ENCODE results near the gene BMPR1B.
"Not testable (repeated sequence)": the region's sequence is repeated elsewhere in the genome, so short reads cannot be mapped to it uniquely, and the experiment has no call there.

Gene BMPR1B

DNA sequence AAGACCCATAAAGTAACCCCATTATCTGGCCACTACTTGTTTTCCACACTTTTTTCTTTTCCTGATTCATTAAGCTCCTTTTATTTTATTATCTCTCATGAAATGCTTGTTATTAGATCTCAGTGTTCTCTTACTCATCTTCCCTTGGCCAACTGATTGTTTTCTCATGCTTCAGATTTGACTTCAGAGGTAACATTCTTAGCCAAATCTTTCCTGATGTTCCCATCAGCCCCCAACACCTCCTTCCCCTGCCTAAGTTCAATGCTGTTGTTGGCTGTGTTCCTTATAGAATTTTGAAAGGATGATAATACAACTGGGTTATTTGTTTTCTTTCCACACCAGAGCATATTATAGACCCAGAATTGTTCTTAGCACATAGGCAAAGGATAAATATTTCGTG, 75.6 kb downstream of the BMPR1B start:
- no peak for DNase-seq (ENCODE audit: low read depth)

DNA sequence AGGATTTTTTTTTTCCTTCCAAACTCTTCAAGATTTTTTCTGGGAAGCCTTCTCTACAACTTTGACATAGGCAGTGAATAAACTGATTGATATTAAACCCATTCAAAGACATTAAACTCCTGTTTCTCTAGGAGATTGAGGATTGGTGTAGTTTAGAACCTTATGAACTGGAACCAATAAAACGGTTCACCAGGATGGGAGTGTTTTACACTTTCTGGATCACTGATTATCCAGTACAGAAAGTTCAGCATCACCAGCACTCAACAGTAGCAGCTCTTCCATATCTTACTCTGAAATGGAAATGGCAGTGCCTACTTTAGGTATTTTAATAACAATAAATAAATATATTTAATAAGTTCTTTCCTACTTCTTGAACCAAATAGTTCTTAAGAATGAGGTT, 76.7 kb downstream of the BMPR1B start:
- DNase-seq (ENCODE audit: low read depth), result no peak

DNA sequence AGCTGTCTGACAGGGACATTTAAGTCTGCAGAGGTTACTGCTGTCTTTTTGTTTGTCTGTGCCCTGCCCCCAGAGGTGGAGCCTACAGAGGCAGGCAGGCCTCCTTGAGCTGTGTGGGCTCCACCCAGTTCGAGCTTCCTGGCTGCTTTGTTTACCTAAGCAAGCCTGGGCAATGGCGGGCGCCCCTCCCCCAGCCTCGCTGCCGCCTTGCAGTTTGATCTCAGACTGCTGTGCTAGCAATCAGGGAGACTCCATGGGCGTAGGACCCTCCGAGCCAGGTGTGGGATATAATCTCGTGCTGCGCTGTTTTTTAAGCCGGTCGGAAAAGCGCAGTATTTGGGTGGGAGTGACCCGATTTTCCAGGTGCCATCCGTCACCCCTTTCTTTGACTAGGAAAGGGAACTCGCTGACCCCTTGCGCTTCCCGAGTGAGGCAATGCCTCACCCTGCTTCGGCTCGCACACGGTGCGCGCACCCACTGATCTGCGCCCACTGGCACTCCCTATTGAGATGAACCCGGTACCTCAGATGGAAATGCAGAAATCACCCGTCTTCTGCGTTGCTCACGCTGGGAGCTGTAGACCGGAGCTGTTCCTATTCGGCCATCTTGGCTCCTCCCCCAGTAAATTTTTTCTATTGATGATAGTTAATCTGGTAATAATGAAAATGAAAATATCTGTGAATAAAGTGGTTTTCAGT, 83.6 kb downstream of the BMPR1B start:
- not testable (repeated sequence) for DNase-seq (ENCODE audit: low read depth)

DNA sequence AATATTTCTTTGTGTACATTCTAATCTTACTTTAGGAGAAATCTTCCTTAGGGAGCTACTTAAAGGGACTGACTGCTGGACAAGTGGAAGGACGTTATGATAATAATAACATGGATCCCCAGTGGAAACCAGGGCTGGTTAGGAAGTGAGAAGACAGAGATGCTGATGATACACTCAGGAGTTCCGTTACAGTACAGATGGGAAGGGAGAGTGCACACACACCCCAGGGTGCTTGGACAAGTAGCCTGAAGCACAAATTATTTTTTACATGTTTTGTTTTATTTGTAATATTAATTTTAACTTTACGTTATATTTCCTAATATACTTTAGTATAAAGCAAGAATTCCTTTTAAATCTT, 84.1 kb downstream of the BMPR1B start:
- no peak for DNase-seq (ENCODE audit: low read depth)

DNA sequence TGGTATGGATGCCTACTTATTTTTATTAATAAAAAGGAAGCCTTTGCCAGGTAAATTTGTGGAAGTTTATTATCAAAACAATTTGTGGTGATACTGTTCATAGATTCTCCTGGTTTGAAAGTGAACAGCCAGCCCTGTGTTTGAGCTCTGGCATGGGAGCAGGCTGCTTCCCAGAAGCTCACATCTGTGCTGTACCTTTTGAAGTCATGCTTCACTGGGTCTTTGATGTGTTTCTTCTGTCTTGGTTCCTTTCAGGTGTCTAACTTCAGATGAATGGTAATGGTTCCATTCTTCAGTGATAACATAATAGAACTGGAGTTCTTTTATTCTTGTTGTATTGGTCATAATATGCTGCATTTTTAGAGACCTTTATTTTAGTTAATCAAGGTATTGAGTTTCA, 85.5 kb downstream of the BMPR1B start:
- DNase-seq (ENCODE audit: low read depth), result no peak

DNA sequence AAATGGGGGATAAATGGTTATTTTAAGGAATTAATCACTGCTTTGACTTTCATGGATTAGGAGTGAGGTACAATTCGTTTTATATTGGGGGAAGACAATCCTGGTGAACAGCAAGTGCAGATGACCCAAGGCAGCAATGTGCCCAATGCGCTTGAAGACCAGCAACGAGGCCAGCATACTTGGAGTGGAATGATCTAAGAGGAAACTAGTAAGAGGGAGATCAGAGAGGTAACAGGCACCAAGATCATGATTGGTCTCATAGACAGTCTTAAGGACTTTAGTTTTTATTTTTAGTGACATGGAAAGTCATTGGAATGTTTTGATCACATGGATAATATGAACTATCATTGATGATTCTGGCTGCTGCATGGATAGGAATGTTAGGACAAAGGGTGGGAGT, 90.6 kb downstream of the BMPR1B start:
- DNase-seq (ENCODE audit: low read depth), result no peak

DNA sequence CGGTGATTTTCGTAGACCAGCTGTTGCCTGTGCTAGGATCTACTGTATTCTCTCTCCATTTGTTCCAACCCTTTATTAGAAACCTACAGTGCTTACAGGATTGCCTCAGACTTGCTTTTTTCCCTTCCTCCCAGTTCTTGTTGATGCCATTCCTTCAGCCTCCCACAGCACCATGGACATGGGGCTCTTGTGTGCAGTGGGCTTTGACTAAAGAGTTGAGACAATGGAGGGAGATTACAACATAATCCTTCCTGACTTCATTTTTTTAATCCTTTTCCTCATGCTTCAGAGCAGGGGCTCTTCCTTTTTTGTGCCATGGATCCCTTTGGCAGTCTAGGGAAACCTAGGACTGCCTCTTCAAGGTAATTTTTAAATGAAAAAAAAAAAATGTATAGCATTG, 92.1 kb downstream of the BMPR1B start:
- DNase-seq (ENCODE audit: low read depth), result no peak

DNA sequence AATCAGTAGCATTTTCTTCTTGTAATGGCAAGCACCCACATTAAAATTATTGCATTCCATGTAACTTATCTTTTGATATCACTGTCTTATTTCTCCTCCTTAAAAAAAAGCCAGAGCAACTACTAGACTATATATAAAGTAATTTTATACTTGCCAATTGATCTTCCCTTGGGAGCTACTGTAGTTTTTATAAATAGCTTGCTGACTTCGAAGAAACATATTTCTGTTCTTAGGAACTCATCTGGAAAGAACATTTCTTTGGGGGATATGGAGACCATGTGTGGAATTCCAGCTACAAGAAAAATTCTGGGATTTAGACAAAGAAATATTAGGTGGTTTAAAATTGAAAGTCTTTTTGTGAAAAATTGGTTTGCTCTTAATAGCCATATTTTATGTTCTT, 94.9 kb downstream of the BMPR1B start:
- DNase-seq (ENCODE audit: low read depth), result no peak

DNA sequence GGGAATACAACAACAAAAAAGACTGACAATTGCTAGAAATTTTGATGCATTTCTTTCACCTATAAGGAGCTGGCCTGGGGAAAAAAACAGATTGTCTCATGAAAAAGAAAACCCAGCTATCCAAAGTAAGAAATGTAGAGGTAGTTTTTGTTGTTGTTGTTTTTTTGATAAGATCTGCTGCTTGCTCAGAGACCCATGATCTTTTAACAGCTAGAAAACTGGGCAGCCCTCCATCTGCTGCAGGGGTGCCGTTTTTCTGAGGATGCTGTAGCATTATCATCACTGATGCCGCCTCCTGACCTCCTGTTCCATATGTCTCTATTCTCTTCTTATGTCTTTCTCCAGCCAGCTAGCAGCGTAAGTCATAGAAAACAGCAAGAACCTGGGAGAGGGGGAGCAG, 98.3 kb downstream of the BMPR1B start:
- no peak for DNase-seq (ENCODE audit: low read depth)

DNA sequence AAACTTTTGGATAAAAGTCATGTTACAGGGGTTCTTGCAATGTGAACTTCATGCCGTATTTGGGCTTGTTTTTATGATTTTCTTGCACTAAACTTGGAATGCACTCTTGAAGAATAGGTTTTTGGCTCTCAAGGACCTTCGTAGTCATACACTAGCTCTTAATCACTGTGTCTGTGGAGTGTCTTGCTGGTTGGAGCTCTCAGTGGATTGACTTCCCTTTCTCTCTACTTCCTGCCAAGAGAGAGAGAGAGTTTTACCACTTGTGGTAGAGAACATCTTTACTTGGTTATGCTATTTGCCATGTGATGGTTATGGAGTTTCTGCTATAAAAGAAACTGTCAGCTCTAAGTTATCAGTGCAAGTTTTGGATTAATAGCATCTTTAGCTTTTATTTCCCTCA, 112.4 kb downstream of the BMPR1B start:
- peak; percentile 18 for DNase-seq (ENCODE audit: low read depth)

DNA sequence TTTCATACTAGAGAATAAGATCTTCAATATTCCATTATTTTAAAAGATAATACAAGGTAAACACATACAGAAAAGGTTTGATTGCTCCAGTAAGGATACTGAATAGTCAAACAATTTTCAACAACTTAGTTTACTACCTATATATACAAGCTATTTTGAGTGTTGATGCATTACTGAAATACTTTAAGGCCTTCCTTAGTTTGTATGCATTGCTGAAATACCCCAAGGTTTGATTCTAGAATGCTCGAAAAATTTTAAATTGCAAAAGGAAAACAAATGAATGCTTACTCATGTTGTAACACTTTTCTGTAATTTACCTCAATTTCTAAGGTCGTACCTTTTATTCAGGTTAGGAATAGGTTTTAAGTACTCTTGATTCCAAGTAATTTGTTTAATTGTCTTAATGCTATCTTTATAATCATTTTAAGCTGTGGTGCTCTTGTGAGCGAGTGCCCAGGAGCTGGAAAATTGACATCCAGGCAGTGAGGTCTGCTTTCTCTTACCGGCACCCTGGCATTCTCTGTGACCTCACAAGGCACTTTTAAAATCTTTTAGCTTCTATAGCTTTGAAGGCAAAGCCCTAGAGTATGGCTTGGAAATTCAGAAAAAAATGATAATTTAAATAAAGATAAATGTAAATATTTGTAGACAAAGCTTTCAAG, 114.0 kb downstream of the BMPR1B start:
- no peak for DNase-seq (ENCODE audit: low read depth)

DNA sequence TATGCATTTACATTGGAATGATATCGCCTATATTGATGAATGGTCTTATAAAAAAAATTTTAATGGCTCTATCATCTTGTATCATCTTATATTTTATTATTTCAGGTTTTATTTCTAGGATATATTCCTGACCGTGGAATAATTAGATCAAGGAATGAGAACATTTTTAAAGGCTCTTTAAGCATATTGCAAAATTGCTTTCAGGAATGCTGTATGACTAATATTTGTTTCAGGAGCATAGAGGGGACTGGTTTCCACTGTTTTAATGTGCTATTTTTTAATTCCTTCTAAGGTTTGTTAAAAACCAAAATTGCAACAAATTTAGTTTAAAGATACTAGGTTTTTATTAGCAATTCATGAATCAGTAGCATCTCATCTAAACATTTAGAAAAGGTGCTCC, 120.2 kb downstream of the BMPR1B start:
- no peak for DNase-seq (ENCODE audit: low read depth)

DNA sequence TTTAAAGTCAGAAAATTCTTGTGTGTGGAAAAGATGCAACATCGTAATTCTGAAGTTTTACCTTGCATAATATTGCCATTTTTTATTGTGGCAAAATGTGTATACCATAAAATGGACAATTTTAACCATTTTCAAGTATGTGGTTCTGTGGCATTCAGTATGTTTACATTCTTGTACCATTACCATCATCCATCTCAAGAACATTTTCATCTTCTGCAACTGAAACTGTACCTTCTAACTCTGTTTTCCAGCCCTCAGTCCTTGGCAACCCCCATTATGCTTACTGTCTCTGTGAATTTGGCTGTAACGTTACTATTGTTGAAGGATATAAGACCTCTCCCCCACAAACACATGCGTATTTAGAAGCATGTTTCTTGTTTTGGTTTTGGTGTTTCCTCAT, 123.2 kb downstream of the BMPR1B start:
- peak; percentile 40 for DNase-seq (ENCODE audit: low read depth)

DNA sequence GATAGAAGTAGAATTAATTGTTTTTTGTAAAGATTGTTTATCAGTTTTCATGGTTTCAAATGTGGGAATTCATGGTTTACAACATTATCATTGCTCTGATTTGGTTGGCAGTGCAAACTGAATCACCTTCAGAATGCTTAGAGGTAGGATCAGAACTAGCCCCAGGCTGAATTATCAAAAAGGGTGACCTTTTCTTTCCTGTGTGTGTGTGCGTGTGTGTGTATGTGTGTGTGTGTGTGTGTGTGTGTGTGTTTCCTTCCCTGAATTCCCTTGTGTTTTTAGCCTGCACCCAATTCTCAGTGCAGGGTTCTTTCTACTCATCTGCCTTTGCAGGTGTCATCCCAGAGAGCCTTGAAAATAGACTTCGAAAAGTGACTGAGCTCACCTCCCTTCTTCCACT, 125.0 kb downstream of the BMPR1B start:
- no peak for DNase-seq (ENCODE audit: low read depth)

DNA sequence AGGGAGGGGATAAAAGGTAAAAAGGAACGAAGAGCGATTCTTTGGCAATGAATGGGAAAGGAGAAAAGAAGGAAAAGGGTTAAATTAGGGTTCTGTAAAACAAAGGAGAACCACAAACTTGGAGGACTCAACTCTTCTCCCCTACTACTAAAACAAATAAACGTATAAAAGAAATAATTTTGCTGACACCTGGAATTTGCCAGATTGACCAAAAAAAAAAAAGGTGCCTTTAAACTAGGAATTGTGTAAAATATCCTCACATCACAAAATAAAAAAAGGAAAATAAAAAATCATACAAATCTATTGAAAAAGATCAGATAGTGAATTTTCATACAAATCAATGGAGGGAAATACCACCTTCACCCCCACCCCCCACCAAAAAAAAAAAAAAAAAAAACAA, 129.3 kb downstream of the BMPR1B start:
- DNase-seq (ENCODE audit: low read depth), result no peak

DNA sequence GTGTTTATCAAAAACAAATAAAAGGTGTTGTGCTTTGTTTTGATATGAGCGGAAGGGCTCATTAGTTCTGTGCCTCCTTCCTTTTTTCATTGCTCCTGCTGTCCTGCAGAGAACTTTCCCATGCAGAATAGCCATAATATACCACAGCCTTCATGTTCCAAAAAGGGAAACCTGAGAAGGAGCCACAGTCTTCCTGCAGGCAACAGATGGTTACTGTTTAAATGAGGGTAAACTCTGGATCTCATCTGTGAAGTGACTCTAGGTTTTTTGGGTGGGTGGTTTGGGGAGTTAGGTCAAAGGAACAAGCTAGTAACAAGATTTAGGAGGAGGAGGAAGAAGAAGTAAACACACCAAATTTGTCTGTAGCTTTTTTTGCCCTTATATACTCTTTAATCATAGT, 131.8 kb downstream of the BMPR1B start:
- DNase-seq (ENCODE audit: low read depth), result no peak

DNA sequence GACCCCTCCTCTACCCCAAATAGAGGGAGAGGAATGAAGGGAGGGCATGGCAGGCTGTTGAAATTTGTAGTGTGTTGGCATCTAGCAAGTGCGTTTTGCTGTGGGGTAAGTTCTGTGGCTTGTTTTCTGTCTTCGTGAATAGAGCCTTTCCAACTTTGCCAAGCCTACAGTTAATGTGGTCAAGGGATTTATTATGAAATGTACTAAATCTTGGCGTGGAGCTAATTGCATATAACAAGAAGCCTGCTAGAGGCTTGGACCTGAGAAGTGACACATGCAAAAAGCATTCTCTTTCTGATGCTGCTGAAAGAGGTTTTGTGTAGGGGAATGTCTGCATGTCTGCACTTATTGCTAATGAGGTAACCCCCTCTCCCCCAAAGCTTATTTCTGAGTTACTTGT, 132.2 kb downstream of the BMPR1B start:
- peak; percentile 49 for DNase-seq (ENCODE audit: low read depth)

DNA sequence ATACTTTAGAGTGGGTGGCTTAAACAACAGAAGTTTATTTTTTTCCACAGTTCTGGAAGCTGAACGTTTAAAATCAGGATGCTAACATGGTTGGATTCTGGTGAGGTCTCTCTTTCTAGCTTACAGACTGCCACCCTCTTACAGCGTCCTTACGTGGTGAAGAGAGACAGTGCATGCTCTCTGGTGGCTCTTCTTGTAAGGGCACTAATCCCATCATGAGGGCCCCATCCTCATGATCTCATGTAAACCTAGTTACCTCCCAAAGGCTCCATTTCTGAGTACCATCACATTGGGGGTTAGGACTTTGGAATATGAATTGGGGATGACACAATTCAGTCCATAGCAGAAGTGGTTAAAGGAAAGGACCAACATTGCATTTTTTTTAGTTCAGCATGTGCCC, 132.8 kb downstream of the BMPR1B start:
- DNase-seq (ENCODE audit: low read depth), result no peak

DNA sequence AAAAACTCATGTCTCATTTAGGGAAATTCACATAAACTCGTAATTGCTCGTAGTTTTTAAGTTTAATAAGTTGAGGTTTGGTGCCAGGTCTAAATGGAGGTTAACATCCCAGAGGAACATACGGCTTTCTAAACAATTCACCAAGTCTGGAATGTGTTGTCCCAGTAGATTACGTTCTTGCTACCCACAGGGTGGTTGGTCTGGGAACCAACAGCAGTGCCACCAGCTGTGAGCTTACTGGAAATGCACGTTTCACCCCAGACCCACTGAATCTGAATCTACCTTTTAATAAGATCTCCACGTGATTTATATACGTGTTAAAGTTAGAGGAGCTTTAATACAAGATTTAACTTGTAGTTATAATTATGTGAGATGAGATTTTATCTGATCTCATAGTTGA, 134.3 kb downstream of the BMPR1B start:
- DNase-seq (ENCODE audit: low read depth), result no peak

DNA sequence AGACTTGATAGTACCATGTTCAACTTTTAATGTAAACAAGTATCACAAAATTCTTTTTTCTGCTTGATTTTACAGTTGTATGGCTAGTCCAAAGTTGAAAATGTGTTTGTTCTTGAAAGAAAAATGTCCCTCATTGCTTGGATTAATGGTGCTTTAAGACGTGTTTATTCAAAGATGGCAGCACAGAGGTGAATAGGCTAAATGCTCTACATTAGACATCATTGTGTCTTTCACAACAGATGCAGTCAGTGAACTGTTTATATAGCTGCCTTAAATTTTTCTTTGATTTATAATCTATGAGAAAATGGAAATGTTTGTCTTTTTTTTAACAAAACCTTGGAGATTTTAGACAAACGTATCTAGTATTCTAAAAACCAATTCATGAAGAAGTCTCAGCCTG, 137.3 kb downstream of the BMPR1B start:
- no peak for DNase-seq (ENCODE audit: low read depth)

DNA sequence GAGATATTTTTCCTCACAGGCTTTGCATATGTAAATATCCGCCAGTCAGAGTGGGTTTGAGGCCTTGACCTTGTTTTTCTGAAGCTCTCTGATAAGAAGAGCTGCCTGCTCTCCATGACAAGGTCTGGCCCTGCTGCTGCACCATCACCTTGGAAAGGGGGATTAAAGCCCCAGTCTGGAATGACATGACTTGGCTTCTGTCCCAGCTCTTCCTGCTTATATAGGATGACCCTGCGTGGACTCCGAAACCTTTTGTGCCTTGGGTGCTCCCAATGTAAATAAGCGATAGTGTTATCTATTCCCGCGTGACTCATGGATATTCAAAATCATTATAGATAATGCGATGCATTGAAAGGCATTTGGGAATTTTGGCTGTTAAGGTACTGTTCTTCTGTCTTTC, 139.3 kb downstream of the BMPR1B start:
- no peak for DNase-seq (ENCODE audit: low read depth)

DNA sequence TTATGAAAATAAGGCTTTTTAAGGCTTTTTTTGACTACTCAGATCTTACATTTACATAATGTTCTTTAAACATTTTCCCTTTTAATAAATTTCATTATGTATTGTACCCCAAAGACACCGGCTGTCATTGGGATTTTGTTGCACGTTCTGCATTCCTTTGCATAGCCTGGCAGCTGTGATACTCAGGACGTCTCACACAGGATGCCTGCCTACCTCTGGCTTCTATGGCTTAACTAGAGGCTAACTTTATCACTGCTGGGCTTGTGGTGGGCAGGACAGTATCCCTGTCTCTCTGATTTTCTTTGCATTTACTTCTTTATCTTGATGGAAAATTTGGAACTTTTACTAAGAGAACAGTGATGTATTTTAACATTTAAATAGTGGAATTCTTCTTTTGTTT, 147.8 kb downstream of the BMPR1B start:
- no peak for DNase-seq (ENCODE audit: low read depth)

DNA sequence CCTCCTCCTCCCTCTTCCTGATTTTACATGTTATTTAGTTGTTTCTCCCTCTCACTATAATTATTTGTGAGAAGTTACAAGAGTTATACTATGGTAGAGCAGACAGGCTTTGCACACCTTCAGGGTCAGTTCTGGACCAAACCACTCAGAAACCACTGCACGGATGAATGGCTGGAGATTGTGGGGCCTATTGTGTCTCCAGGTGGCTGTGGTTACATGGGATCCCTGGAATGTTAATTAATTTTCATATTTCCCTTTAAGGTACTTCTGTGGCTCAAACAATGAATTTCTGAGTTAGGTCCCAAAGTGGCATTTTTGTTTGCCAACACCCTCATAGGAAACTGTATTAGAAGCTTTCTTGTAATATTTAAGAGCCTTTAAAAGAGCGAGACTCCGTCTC, 151.9 kb downstream of the BMPR1B start:
- DNase-seq (ENCODE audit: low read depth), result no peak

DNA sequence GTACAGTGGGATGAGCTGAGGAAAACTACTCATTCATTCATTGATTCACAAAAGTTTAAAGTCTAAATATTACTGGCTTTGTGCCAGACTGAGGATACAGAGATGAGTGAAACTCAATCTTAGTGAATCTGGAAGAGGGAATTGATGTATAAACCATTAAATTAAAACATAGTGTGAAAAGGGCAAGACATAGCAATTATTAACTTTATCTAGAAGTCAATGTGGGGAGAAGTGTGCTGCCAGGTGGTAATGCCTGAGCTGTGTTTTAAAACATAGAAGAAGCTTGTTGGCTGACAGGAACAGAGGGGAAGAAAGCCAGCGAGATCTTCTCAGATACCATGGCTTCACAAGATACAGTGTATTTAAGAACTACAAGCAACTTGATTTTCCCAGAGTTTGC, 153.4 kb downstream of the BMPR1B start:
- DNase-seq (ENCODE audit: low read depth), result no peak
